ENCODE data around the gene SUN2.

SUN2 gene

DNA sequence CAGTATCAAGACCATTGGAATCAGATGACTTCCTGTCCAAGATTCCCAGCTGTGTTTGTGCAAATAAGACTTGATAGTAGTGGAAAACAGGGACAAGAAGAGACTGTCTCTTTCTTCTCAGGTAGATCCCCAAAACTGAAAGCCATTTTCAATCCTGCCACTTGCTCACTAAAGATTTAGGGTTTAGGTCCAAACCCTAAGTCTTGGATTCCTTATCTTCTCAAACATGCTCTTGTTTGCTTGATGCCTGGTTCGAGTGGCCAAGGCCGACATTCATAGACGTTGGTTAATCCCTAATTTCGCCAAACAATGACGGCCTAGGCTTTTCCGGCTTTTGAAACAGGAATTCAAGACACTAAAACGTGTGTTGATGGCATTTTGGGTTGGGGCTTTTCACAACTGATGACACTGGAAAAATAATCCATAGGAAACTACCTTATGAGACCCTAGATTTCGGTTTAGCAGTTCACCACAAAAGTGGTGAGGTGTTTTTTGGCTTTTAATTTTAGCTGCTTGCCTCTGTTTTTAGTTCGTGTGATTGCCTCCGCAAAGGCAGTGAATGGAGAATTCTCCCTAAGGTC lies 51.1 kb downstream of the SUN2 start:
- H3K27ac ChIP-seq, result peak overlapping the region; percentile 56
- no peak for TF ChIP-seq ZFX (IDR thresholded peaks at IDR 0.05)
- TF ChIP-seq, protein P1, sequence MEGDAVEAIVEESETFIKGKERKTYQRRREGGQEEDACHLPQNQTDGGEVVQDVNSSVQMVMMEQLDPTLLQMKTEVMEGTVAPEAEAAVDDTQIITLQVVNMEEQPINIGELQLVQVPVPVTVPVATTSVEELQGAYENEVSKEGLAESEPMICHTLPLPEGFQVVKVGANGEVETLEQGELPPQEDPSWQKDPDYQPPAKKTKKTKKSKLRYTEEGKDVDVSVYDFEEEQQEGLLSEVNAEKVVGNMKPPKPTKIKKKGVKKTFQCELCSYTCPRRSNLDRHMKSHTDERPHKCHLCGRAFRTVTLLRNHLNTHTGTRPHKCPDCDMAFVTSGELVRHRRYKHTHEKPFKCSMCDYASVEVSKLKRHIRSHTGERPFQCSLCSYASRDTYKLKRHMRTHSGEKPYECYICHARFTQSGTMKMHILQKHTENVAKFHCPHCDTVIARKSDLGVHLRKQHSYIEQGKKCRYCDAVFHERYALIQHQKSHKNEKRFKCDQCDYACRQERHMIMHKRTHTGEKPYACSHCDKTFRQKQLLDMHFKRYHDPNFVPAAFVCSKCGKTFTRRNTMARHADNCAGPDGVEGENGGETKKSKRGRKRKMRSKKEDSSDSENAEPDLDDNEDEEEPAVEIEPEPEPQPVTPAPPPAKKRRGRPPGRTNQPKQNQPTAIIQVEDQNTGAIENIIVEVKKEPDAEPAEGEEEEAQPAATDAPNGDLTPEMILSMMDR (conservative IDR thresholded peaks at IDR 0.05), result no peak

DNA sequence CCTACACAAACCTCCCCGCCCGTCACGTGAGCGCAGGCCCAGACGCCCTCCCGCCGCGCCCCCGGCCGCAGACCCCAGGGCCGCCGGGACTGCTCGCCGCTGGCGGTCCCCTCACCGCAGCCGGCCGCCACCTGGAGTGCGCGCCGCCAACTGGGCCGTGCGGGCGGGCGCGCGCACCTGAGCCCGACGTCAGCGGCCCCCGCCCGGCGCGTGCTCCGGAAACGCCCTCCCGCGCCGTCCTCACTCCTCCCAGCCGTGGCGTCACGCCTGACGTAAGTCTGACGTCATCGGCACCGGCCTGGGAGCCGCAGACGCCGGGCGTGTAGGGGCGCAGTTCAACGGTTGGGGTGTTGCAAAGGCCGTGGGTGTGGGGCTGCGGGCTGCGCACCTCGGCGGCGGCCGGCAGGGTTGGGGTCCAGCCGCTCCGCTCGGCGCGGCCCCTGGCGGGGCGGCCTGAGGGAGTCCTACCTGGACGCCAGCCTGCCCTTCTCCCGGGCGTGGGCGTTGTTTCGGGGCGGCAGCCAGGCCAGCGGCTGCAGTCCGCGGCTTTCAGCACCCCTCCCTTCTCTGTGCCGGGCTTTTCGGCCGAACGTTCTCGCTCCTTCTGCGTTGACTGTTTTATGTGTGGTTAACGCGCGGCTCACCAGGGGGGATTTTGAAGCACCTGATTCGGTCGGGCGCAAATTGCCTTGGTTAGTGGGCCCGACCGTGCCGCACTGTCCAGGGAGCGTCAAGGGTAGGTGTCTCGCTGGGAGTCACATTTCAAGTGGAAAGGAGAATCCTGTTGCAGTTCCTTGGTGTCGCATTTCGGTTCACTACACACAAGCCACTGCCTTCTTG lies 54.8 kb downstream of the SUN2 start, which contains the start of gene JOSD1:
Gene JOSD1, minus strand, starts transcription at position 155 of the 840 bp plus-strand sequence. CDS start 956 bp downstream, outside the sequence.
- H3K27ac ChIP-seq, result peak within 1 kb of the TSS; percentile 93
- TF ChIP-seq ZFX (IDR thresholded peaks at IDR 0.05), result peak; percentile 77
- TF ChIP-seq, protein P1 (conservative IDR thresholded peaks at IDR 0.05), result no peak

DNA sequence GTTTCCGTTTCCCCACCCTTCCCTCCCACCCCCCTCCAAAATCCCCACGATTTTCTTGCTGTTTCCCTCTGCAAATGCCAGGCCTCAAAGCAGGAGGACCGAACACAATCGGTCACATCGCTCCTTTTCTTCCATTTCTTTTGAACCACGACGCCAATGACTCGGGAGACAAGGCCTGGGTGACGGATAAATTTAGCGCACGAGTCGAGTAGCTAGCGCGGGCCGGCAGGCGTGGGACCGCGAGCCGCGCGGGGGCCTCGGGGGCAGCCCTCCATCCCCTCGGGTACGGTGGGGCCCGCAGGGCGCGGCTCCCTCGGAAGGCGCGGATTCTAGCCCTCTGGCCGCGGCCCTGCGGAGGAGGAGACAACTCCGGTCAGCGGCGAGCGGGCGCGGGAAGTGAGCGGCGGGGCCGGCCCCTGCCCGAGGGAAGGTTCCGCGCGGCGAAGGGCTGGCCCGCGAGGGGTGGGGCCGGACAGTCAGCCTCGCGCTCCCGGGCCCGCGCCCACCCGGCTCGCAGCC lies 55.5 kb downstream of the SUN2 start:
- H3K27ac ChIP-seq, result peak overlapping the region; percentile 93
- TF ChIP-seq ZFX (IDR thresholded peaks at IDR 0.05), result peak; percentile 89
- TF ChIP-seq, protein P1 (conservative IDR thresholded peaks at IDR 0.05), result no peak

DNA sequence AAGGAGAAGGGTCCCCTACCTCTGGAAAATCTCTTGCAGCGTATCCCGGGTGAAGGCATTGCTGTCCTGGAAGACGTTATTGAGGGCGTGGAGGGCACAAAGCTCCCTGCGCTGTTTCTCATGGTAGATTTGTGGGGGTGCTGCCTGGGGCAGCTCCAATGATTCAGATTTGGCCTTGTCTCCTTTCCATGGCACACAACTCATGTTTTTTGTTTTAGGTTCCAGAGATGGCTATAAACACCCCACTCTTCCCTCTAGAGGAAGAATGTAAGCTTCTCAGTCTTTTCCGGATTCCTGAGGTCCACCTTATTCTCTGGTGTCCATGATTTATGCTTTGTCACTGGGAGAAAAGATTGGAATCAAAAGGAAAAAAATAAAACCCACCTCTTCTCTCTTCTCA lies 56.0 kb downstream of the SUN2 start:
- TF ChIP-seq, protein P1 (conservative IDR thresholded peaks at IDR 0.05), result no peak
- no peak for TF ChIP-seq ZFX (IDR thresholded peaks at IDR 0.05)
- peak overlapping the region; percentile 93 for H3K27ac ChIP-seq

DNA sequence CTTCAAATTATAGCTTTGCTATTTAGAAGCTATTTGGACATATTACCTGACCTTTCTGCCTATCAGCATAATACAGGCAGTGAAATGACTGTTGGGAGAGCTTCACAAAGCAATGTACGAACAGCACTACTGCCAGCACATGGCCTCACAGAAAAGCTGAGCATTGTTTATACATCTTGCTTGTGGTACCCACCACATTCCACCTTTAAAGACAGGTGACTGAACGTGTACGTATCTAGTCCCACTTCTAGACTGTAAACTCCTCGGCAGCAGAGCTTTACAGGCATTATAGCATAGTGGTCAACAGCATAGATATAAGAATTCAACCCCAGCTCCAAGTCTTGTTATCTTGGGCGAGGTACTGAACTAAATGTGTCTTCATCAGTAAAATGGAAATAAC lies 56.7 kb downstream of the SUN2 start:
- no peak overlapping the region for H3K27ac ChIP-seq
- TF ChIP-seq, protein P1 (conservative IDR thresholded peaks at IDR 0.05), result no peak
- TF ChIP-seq ZFX (IDR thresholded peaks at IDR 0.05), result no peak

DNA sequence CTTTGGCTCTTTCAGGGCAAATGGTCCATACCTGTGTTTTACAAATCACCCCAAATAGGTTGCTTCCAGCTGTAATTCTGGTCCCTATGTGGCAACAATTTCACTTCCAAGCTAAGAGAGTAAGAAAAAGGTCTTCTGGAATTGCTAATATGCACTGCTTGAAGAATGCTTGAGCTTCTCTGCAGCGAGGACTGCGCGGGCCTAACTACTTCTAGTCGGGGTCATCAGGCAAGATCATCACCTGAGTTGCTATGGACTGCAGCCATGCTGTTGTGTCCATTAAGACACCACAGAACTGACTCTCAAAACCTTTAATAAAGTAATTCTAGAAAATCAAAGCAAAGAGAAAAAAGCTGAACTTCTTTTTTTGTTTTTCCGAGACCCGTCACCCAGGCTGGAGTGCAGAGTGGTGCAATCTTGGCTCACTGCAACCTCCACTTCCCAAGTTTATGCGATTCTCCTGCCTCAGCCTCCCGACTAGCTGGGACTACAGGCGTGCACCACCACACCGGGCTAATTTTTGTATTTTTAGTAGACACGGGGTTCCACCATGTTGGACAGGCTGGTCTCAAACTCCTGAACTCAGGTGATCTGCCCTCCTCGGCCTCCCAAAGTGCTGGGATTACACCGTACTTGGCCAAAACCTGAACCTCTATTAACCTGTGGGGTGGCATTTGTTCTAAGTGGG lies 57.2 kb downstream of the SUN2 start:
- TF ChIP-seq, protein P1 (conservative IDR thresholded peaks at IDR 0.05), result no peak
- TF ChIP-seq ZFX (IDR thresholded peaks at IDR 0.05), result no peak
- no peak overlapping the region for H3K27ac ChIP-seq

All from C4-2B (cell line).